H9 (cell line): ENCODE measurements around the gene SSRP1. TPM values are rescaled to one million over a fixed set of nuclear protein-coding genes. Genes with fewer than 3 reads are reported as not detected.

Experiments
- DNase-seq: peaks from one replicate; pipeline ENCODE4 v3.0.0-alpha.2; 2017
- H2AFZ ChIP-seq: one replicate; pipeline ENCODE4 v1.6.1; 2013; ENCODE audit warnings: mild to moderate bottlenecking, low read length, control low read depth, moderate library complexity
- H2AK5ac ChIP-seq: 2 replicates; pipeline ENCODE4 v1.6.1; 2013; ENCODE audit warnings: low read length, control low read depth, mixed read lengths; ENCODE audit not compliant: insufficient read length
- H2BK120ac ChIP-seq: one replicate; pipeline ENCODE4 v1.6.1; 2013; ENCODE audit warnings: low read depth, mild to moderate bottlenecking, low read length, control low read depth, inconsistent platforms; ENCODE audit not compliant: poor library complexity, severe bottlenecking
- H2BK12ac ChIP-seq: 2 replicates; pipeline ENCODE4 v1.6.1; 2013; ENCODE audit warnings: low read length, control low read depth, mixed read lengths, low read depth; ENCODE audit not compliant: insufficient read length
- H2BK15ac ChIP-seq: 2 replicates; pipeline ENCODE4 v1.6.1; 2013; ENCODE audit warnings: low read depth, low read length, control low read depth
- H2BK20ac ChIP-seq: one replicate; pipeline ENCODE4 v1.6.1; 2013; ENCODE audit warnings: low read depth, mild to moderate bottlenecking, low read length, control low read depth, inconsistent platforms; ENCODE audit not compliant: poor library complexity, severe bottlenecking
- H2BK5ac ChIP-seq: 2 replicates; pipeline ENCODE4 v1.6.1; 2013; ENCODE audit warnings: low read length, control low read depth, mixed read lengths; ENCODE audit not compliant: insufficient read length
- H3K14ac ChIP-seq: 2 replicates; pipeline ENCODE4 v1.6.1; 2013; ENCODE audit warnings: low read length, control low read depth; ENCODE audit not compliant: insufficient read depth
- H3K18ac ChIP-seq: 2 replicates; pipeline ENCODE4 v1.6.1; 2013; ENCODE audit warnings: low read depth, mild to moderate bottlenecking, mixed read lengths, low read length, control low read depth; ENCODE audit not compliant: insufficient read length
- H3K23ac ChIP-seq: 2 replicates; pipeline ENCODE4 v1.6.1; 2013; ENCODE audit warnings: low read length, control low read depth, mixed read lengths, low read depth; ENCODE audit not compliant: insufficient read length
- H3K23me2 ChIP-seq: 2 replicates; pipeline ENCODE4 v1.6.1; 2013; ENCODE audit warnings: low read depth, mild to moderate bottlenecking, mixed read lengths, low read length, control low read depth; ENCODE audit not compliant: insufficient read length, poor library complexity, severe bottlenecking
- H3K27ac ChIP-seq: 2 replicates; pipeline ENCODE4 v1.5.1; 2013; ENCODE audit warnings: low read length, control low read depth, mixed read lengths, low read depth; ENCODE audit not compliant: insufficient read length
- H3K27me3 ChIP-seq: 2 replicates; pipeline ENCODE4 v1.6.1; 2013; ENCODE audit warnings: low read length, control low read depth, inconsistent platforms; ENCODE audit not compliant: insufficient read depth
- H3K4ac ChIP-seq: 2 replicates; pipeline ENCODE4 v1.6.1; 2013; ENCODE audit warnings: low read depth, mild to moderate bottlenecking, control low read depth, inconsistent platforms, low read length, moderate library complexity
- H3K4me1 ChIP-seq: 2 replicates; pipeline ENCODE4 v1.6.1; 2013; ENCODE audit warnings: low read length, control low read depth, inconsistent platforms; ENCODE audit not compliant: insufficient read depth
- H3K4me2 ChIP-seq: 2 replicates; pipeline ENCODE4 v1.6.1; 2013; ENCODE audit warnings: low read length, control low read depth, mixed read lengths; ENCODE audit not compliant: insufficient read length, insufficient read depth
- H3K56ac ChIP-seq: 2 replicates; pipeline ENCODE4 v1.6.1; 2013; ENCODE audit warnings: low read depth, mild to moderate bottlenecking, mixed read lengths, low read length, control low read depth; ENCODE audit not compliant: insufficient read length
- H3K79me1 ChIP-seq: 2 replicates; pipeline ENCODE4 v1.6.1; 2013; ENCODE audit warnings: low read depth, mild to moderate bottlenecking, moderate library complexity, low read length, control low read depth, inconsistent platforms; ENCODE audit not compliant: insufficient read depth, poor library complexity, severe bottlenecking
- H3K79me2 ChIP-seq: 2 replicates; pipeline ENCODE4 v1.6.1; 2013; ENCODE audit warnings: low read length, control low read depth, inconsistent platforms; ENCODE audit not compliant: insufficient read depth
- H3K9ac ChIP-seq: 2 replicates; pipeline ENCODE4 v1.6.1; 2013; ENCODE audit warnings: low read length, control low read depth, mixed read lengths; ENCODE audit not compliant: insufficient read length; ENCODE audit errors: extremely low read depth
- H3K9me3 ChIP-seq: one replicate; pipeline ENCODE4 v1.6.1; 2013; ENCODE audit warnings: low read depth, low read length, inconsistent platforms; ENCODE audit not compliant: control insufficient read depth
- H3T11ph ChIP-seq: one replicate; pipeline ENCODE4 v1.6.1; 2013; ENCODE audit warnings: mild to moderate bottlenecking, low read length, control low read depth, inconsistent platforms
- H4K20me1 ChIP-seq: one replicate; pipeline ENCODE4 v1.6.1; 2013; ENCODE audit not compliant: control insufficient read depth, insufficient read length, insufficient read depth
- H4K5ac ChIP-seq: 2 replicates; pipeline ENCODE4 v1.6.1; 2013; ENCODE audit warnings: low read depth, mild to moderate bottlenecking, mixed read lengths, low read length, control low read depth; ENCODE audit not compliant: insufficient read length
- H4K8ac ChIP-seq: replicated peaks from 2 replicates; pipeline ENCODE4 v1.6.1; 2013; ENCODE audit warnings: low read length, control low read depth, mixed read lengths, low read depth; ENCODE audit not compliant: insufficient read length
- H4K91ac ChIP-seq: 2 replicates; pipeline ENCODE4 v1.6.1; 2013; ENCODE audit warnings: low read depth, mild to moderate bottlenecking, moderate library complexity, mixed read lengths, low read length, control low read depth; ENCODE audit not compliant: insufficient read length
- H3K27ac Mint-ChIP-seq, 3 experiments: 2 replicates in 2 of 3; 3 replicates in 1 of 3; pipeline ENCODE4 v1.8.0; 2020 to 2021; ENCODE audit warnings: mixed read lengths in 3 of 3, mild to moderate bottlenecking in 1 of 3, moderate library complexity in 1 of 3
- H3K27me3 Mint-ChIP-seq: 2 replicates; pipeline ENCODE4 v1.8.0; 2021; ENCODE audit warnings: low read depth, mild to moderate bottlenecking, moderate library complexity, mixed read lengths
- H3K36me3 Mint-ChIP-seq, 3 experiments: 2 replicates in 2 of 3; 3 replicates in 1 of 3; pipeline ENCODE4 v1.8.0; 2020 to 2021; ENCODE audit warnings: low read depth in 3 of 3, mixed read lengths in 3 of 3; ENCODE audit not compliant: insufficient read depth in 1 of 3
- H3K4me1 Mint-ChIP-seq, 2 experiments: 2 replicates each; pipeline ENCODE4 v1.8.0; 2020; ENCODE audit warnings: mixed read lengths in 2 of 2
- H3K4me3 Mint-ChIP-seq, 2 experiments: 2 replicates in 1 of 2; 3 replicates in 1 of 2; pipeline ENCODE4 v1.8.0; 2020 to 2021; ENCODE audit warnings: mild to moderate bottlenecking in 2 of 2, mixed read lengths in 2 of 2, moderate library complexity in 1 of 2
- H3K9me3 Mint-ChIP-seq, 2 experiments: 2 replicates in 1 of 2; 3 replicates in 1 of 2; pipeline ENCODE4 v1.8.0; 2020; ENCODE audit warnings: mild to moderate bottlenecking in 2 of 2, mixed read lengths in 2 of 2, moderate library complexity in 1 of 2
- WGBS: extraction: QIAGEN DNeasy Blood & Tissue Kit; methylation state at CpG from one replicate; pipeline ENCODE4 v1.1.7; 2013; ENCODE audit warnings: missing lambda C conversion rate, low lambda C conversion rate, mixed read lengths; ENCODE audit not compliant: insufficient read length; ENCODE audit errors: extremely low coverage; 5-methylcytosine and 5-hydroxymethylcytosine counted together
- total RNA-seq: library from RNA; stranded (reverse); gene quantifications from 2 replicates; pipeline ENCODE4 v1.2.1, GENCODE V29; 2021
- TF ChIP-seq, protein P1 (sequence below): fragments of 200-600 bp; sonication (generic); conservative IDR thresholded peaks from 3 replicates; pipeline ENCODE4 v1.8.0; 2021; ENCODE audit warnings: antibody characterized with exemption, mild to moderate bottlenecking

SSRP1 gene
- total RNA-seq, 1 experiment from 2014 or later, result 202 TPM

DNA sequence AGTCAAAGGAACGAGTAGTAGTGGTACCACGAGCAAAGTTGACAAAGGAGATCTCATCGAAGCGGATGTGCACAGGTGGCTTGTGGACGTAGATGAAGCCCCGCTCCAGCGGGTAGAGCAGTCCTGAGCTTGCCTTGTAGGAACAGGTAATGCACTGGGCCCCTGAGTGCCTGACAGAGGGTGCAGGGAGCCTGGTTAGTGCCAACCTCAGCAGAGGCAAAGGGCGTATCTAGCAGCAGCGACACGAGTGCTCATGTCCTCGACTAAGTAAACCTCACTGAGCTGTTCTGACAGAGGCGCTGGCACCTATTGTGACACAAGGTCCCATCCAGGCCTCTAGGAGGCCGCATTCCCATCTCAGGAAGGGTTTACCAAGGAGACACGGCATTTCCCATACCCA is 4.0 kb downstream of the SSRP1 start:
- Histone ChIP-seq H2BK120ac (no peak overlapping the region), H3K4me1 (peaks cover 3% of the 10 kb centered on the region; the same call in 1 of the 2 replicates), H3K9ac (no peak overlapping the region), H3K23me2 (peaks cover 6% of the 10 kb centered on the region), H2AFZ (no peak overlapping the region), H3K4ac (no peak overlapping the region), H3T11ph (no peak overlapping the region), H2BK15ac (no peak overlapping the region), H4K91ac (no peak overlapping the region), H3K27me3 (no peaks in the 10 kb centered on the region), H4K8ac (no peak overlapping the region), H3K4me2 (no peak overlapping the region), H3K56ac (no peak overlapping the region), H3K79me2 (peaks cover 10% of the 10 kb centered on the region; the same call in 1 of the 2 replicates), H4K5ac (no peak overlapping the region), H2AK5ac (no peak overlapping the region), H3K23ac (no peak overlapping the region), H3K18ac (no peak overlapping the region), H3K27ac (no peak overlapping the region), H4K20me1 (no peaks in the 10 kb centered on the region), H2BK20ac (no peak overlapping the region), H3K79me1 (peaks cover 7% of the 10 kb centered on the region), H3K9me3 (no peaks in the 10 kb centered on the region), H3K14ac (no peak overlapping the region), H2BK12ac (no peak overlapping the region), H2BK5ac (no peak overlapping the region)
- no CpG with 5 or more reads among the region's 14 CpGs for WGBS
- H3K27ac Mint-ChIP-seq, result no peak overlapping the region
- DNase-seq, result no peak
- H3K9me3 Mint-ChIP-seq, result no peaks in the 10 kb centered on the region
- H3K36me3 Mint-ChIP-seq, result peaks cover 60 to 84% (median 81%) of the 10 kb centered on the region in 3 experiments
- TF ChIP-seq, protein P1, sequence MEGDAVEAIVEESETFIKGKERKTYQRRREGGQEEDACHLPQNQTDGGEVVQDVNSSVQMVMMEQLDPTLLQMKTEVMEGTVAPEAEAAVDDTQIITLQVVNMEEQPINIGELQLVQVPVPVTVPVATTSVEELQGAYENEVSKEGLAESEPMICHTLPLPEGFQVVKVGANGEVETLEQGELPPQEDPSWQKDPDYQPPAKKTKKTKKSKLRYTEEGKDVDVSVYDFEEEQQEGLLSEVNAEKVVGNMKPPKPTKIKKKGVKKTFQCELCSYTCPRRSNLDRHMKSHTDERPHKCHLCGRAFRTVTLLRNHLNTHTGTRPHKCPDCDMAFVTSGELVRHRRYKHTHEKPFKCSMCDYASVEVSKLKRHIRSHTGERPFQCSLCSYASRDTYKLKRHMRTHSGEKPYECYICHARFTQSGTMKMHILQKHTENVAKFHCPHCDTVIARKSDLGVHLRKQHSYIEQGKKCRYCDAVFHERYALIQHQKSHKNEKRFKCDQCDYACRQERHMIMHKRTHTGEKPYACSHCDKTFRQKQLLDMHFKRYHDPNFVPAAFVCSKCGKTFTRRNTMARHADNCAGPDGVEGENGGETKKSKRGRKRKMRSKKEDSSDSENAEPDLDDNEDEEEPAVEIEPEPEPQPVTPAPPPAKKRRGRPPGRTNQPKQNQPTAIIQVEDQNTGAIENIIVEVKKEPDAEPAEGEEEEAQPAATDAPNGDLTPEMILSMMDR, result no peak
- H3K4me1 Mint-ChIP-seq, result peaks cover 22% of the 10 kb centered on the region in 2 experiments
- no peak overlapping the region for H3K4me3 Mint-ChIP-seq
- H3K27me3 Mint-ChIP-seq, result no peaks in the 10 kb centered on the region
